Measurements from ENCODE around the gene MUC4. TPM values are rescaled to one million over a fixed set of nuclear protein-coding genes. Genes with fewer than 3 reads are reported as not detected.

MUC4 gene
- total RNA-seq, 2 donors from 2014 or later: 0.35 to 2.3 TPM

GRCh38 chr3:195703776-195704175, 108.0 kb downstream of the MUC4 start:
- Mint-ChIP-seq H3K36me3 (ENCODE audit: low read depth) (peaks cover 4% of the 10 kb centered on the region), H3K4me1 (peaks cover 27% of the 10 kb centered on the region)
- WGBS, 2 experiments (ENCODE audit: insufficient coverage in 1 of 2, insufficient read length in 1 of 2): 90 to 91% methylated on average over 5 of the region's 5 CpGs

GRCh38 chr3:195701042-195701915, 110.5 kb downstream of the MUC4 start:
- Mint-ChIP-seq H3K9me3 (peaks cover 7% of the 10 kb centered on the region), H3K4me3 (no peak overlapping the region), H3K4me1 (peaks cover 45% of the 10 kb centered on the region), H3K36me3 (ENCODE audit: low read depth) (peaks cover 9% of the 10 kb centered on the region), H3K27ac (no peak overlapping the region), H3K27me3 (ENCODE audit: insufficient read depth) (no peaks in the 10 kb centered on the region)
- WGBS, 2 experiments (ENCODE audit: insufficient coverage in 1 of 2, insufficient read length in 1 of 2): 82 to 85% methylated on average over 9 of the region's 9 CpGs
- Histone ChIP-seq H3K4me1 (ENCODE audit: control insufficient read depth, insufficient read depth, low read length) (peaks cover 23% of the 10 kb centered on the region), H3K27ac (ENCODE audit: low read depth, low read length) (no peak overlapping the region), H3K36me3 (ENCODE audit: control insufficient read depth, insufficient read depth, low read length) (peaks cover 3% of the 10 kb centered on the region), H3K27me3 (ENCODE audit: control insufficient read depth, insufficient read depth, low read length, poor library complexity, severe bottlenecking) (no peaks in the 10 kb centered on the region), H3K4me3 (ENCODE audit: low read length) (no peak overlapping the region), H3K9me3 (ENCODE audit: control insufficient read depth, low read length) (no peaks in the 10 kb centered on the region), H3K9ac (ENCODE audit: extremely low read depth, low read length, poor library complexity, severe bottlenecking) (no peak overlapping the region)
- TF ChIP-seq, protein P1, sequence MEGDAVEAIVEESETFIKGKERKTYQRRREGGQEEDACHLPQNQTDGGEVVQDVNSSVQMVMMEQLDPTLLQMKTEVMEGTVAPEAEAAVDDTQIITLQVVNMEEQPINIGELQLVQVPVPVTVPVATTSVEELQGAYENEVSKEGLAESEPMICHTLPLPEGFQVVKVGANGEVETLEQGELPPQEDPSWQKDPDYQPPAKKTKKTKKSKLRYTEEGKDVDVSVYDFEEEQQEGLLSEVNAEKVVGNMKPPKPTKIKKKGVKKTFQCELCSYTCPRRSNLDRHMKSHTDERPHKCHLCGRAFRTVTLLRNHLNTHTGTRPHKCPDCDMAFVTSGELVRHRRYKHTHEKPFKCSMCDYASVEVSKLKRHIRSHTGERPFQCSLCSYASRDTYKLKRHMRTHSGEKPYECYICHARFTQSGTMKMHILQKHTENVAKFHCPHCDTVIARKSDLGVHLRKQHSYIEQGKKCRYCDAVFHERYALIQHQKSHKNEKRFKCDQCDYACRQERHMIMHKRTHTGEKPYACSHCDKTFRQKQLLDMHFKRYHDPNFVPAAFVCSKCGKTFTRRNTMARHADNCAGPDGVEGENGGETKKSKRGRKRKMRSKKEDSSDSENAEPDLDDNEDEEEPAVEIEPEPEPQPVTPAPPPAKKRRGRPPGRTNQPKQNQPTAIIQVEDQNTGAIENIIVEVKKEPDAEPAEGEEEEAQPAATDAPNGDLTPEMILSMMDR (conservative IDR thresholded peaks at IDR 0.05): no peak
- no peak for DNase-seq

More at GRCh38 chr3:195703776-195704175, 108.0 kb downstream of the MUC4 start:
- H3K36me3 ChIP-seq (ENCODE audit: control insufficient read depth, insufficient read depth, low read length): no peaks in the 10 kb centered on the region
- H3K4me1 ChIP-seq (ENCODE audit: control insufficient read depth, insufficient read depth, low read length): peaks cover 13% of the 10 kb centered on the region
- Mint-ChIP-seq H3K9me3 (peaks cover 15% of the 10 kb centered on the region), H3K27ac (no peak overlapping the region), H3K27me3 (ENCODE audit: insufficient read depth) (no peaks in the 10 kb centered on the region), H3K4me3 (no peak overlapping the region)
- H3K27ac ChIP-seq (ENCODE audit: low read depth, low read length): no peak overlapping the region
- H3K27me3 ChIP-seq (ENCODE audit: control insufficient read depth, insufficient read depth, low read length, poor library complexity, severe bottlenecking): no peaks in the 10 kb centered on the region
- no peak overlapping the region for H3K9ac ChIP-seq (ENCODE audit: extremely low read depth, low read length, poor library complexity, severe bottlenecking)
- no peak overlapping the region for H3K4me3 ChIP-seq (ENCODE audit: low read length)
- TF ChIP-seq, protein P1 (conservative IDR thresholded peaks at IDR 0.05): no peak
- H3K9me3 ChIP-seq (ENCODE audit: control insufficient read depth, low read length): peaks cover 5% of the 10 kb centered on the region
- no peak for DNase-seq

DNA sequence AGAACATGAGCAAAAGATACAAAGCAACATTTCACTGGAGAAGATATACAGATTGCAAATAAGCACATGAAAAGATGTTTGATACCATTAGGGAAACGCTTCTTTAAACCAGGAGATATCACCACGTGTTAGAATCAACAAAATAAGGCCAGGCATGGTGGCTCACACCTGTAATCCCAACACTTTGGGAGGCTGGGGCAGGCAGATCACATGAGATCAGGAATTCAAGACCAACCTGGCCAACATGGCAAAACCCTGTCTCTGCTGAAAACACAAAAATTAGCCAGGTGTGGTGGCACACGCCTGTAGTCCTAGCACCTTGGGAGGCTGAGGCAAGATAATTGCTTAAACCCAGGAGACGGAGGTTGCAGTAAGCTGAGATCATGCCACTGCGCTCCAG, 111.4 kb downstream of the MUC4 start:
- Mint-ChIP-seq H3K9me3 (peaks cover 2% of the 10 kb centered on the region), H3K4me3 (no peak overlapping the region), H3K27me3 (ENCODE audit: insufficient read depth) (no peaks in the 10 kb centered on the region), H3K36me3 (ENCODE audit: low read depth) (peaks cover 17% of the 10 kb centered on the region), H3K27ac (no peak overlapping the region), H3K4me1 (peaks cover 37% of the 10 kb centered on the region)
- no peak for DNase-seq
- Histone ChIP-seq H3K9ac (ENCODE audit: extremely low read depth, low read length, poor library complexity, severe bottlenecking) (no peak overlapping the region), H3K27me3 (ENCODE audit: control insufficient read depth, insufficient read depth, low read length, poor library complexity, severe bottlenecking) (no peaks in the 10 kb centered on the region), H3K27ac (ENCODE audit: low read depth, low read length) (no peak overlapping the region), H3K9me3 (ENCODE audit: control insufficient read depth, low read length) (no peaks in the 10 kb centered on the region), H3K4me1 (ENCODE audit: control insufficient read depth, insufficient read depth, low read length) (peaks cover 17% of the 10 kb centered on the region), H3K4me3 (ENCODE audit: low read length) (no peak overlapping the region), H3K36me3 (ENCODE audit: control insufficient read depth, insufficient read depth, low read length) (peaks cover 5% of the 10 kb centered on the region)
- TF ChIP-seq, protein P1 (conservative IDR thresholded peaks at IDR 0.05): no peak
- whole genome bisulfite sequencing, 2 experiments (ENCODE audit: insufficient coverage in 1 of 2, insufficient read length in 1 of 2): 84 to 88% methylated on average over 3 to 5 of the region's 5 CpGs
